Measurements from ENCODE around the gene SHH.

Gene SHH

GRCh38 chr7:155792315-155792960 is 19.8 kb downstream of the SHH start:
- no peak for DNase-seq (ENCODE audit: extremely low read depth, low read depth)
- no peak overlapping the region for H3K4me3 ChIP-seq (replicated peaks; ENCODE audit: low read depth, low read length)
- no peak for TF ChIP-seq CTCF (IDR thresholded peaks at IDR 0.05; ENCODE audit: low read depth, low read length, missing control alignments)

GRCh38 chr7:155791836-155792235 is 20.4 kb downstream of the SHH start:
- no peak for DNase-seq (ENCODE audit: extremely low read depth, low read depth)
- TF ChIP-seq CTCF (IDR thresholded peaks at IDR 0.05; ENCODE audit: low read depth, low read length, missing control alignments): no peak
- H3K4me3 ChIP-seq (replicated peaks; ENCODE audit: low read depth, low read length): no peak overlapping the region

GRCh38 chr7:155791214-155791737 is 21.0 kb downstream of the SHH start:
- TF ChIP-seq CTCF (IDR thresholded peaks at IDR 0.05; ENCODE audit: low read depth, low read length, missing control alignments): no peak
- no peak overlapping the region for H3K4me3 ChIP-seq (replicated peaks; ENCODE audit: low read depth, low read length)
- no peak for DNase-seq (ENCODE audit: extremely low read depth, low read depth)

- TF ChIP-seq CTCF (IDR thresholded peaks at IDR 0.05; ENCODE audit: low read depth, low read length, missing control alignments): no peak
- DNase-seq (ENCODE audit: extremely low read depth, low read depth): no peak
- H3K4me3 ChIP-seq (replicated peaks; ENCODE audit: low read depth, low read length): no peak overlapping the region
These were observed 21.6 kb downstream of the SHH start for GRCh38 chr7:155790666-155791065.

GRCh38 chr7:155789001-155789725 is 23.1 kb downstream of the SHH start:
- no peak for DNase-seq (ENCODE audit: extremely low read depth, low read depth)
- no peak for TF ChIP-seq CTCF (IDR thresholded peaks at IDR 0.05; ENCODE audit: low read depth, low read length, missing control alignments)
- no peak overlapping the region for H3K4me3 ChIP-seq (replicated peaks; ENCODE audit: low read depth, low read length)

- no peak for DNase-seq (ENCODE audit: extremely low read depth, low read depth)
- no peak overlapping the region for H3K4me3 ChIP-seq (replicated peaks; ENCODE audit: low read depth, low read length)
- no peak for TF ChIP-seq CTCF (IDR thresholded peaks at IDR 0.05; ENCODE audit: low read depth, low read length, missing control alignments)
These were observed 23.7 kb downstream of the SHH start for GRCh38 chr7:155788616-155789000.
